Small intestine (tissue), 7 donors: ENCODE data around the gene LIG1. TPM values are rescaled to one million over a fixed set of nuclear protein-coding genes. Genes with fewer than 3 reads are reported as not detected.
A peak's percentile ranks its signal among the peaks of the same experiment; 100 is the strongest.

ENCODE experiments used
- DNase-seq, 2 donors: peaks; one replicate each; pipeline versions ENCODE4 v3.0.0 to v3.0.0-alpha.2; 2013
- FAIRE-seq: peaks from 2 replicates; lab custom pipeline; 2012; peaks lifted over from hg19 to GRCh38; lab: Jason Lieb, UNC
- H3K27ac ChIP-seq, 3 donors: one replicate each; pipeline ENCODE4 v1.5.1; 2013; ENCODE audit warnings: low read length in 2 of 3, mild to moderate bottlenecking in 2 of 3, control low read depth in 1 of 3, inconsistent platforms in 1 of 3, low read depth in 1 of 3, moderate library complexity in 1 of 3
- H3K27me3 ChIP-seq, 3 donors: one replicate each; pipeline ENCODE4 v1.6.1; 2013; ENCODE audit warnings: low read length in 3 of 3, inconsistent platforms in 1 of 3; ENCODE audit not compliant: control insufficient read depth in 3 of 3, insufficient read depth in 3 of 3
- H3K36me3 ChIP-seq, 3 donors: one replicate each; pipeline ENCODE4 v1.6.1; 2013; ENCODE audit warnings: low read length in 3 of 3, inconsistent platforms in 1 of 3, low read depth in 1 of 3, mild to moderate bottlenecking in 1 of 3, moderate library complexity in 1 of 3; ENCODE audit not compliant: control insufficient read depth in 3 of 3, insufficient read depth in 2 of 3
- H3K4me1 ChIP-seq, 3 donors: one replicate each; pipeline ENCODE4 v1.6.1; 2013; ENCODE audit warnings: low read length in 2 of 3, inconsistent platforms in 1 of 3, low read depth in 1 of 3, mild to moderate bottlenecking in 1 of 3, moderate library complexity in 1 of 3; ENCODE audit not compliant: control insufficient read depth in 3 of 3, insufficient read depth in 2 of 3
- H3K4me3 ChIP-seq, 3 donors: one replicate each; pipeline ENCODE4 v1.5.1; 2013; ENCODE audit warnings: low read length in 3 of 3, control low read depth in 1 of 3, inconsistent platforms in 1 of 3, low read depth in 1 of 3, mild to moderate bottlenecking in 1 of 3, moderate library complexity in 1 of 3
- H3K9me3 ChIP-seq, 2 donors: one replicate each; pipeline ENCODE4 v1.6.1; 2013; ENCODE audit warnings: low read depth in 1 of 2, low read length in 1 of 2; ENCODE audit not compliant: control insufficient read depth in 2 of 2, insufficient read depth in 1 of 2
- WGBS, 3 donors: extraction: QIAGEN DNeasy Blood & Tissue Kit; methylation state at CpG; one replicate each; pipeline ENCODE4 v1.1.7; 2013; 5-methylcytosine and 5-hydroxymethylcytosine counted together
- polyA plus RNA-seq, 4 donors: library from polyadenylated mRNA; stranded (reverse) in 3 of 4; unstranded in 1 of 4; fragments of 200-250 nt in 3 of 4; fragments of 120-200 nt in 1 of 4; gene quantifications; one replicate each; pipeline versions ENCODE4 v1.2.1 to v1.2.3, GENCODE V29; 2013
- donor health status: healthy with polysubstance abuse.
- donor health status: control.
- donor health status: control.
- donor health status: Bipolar disorder and iron deficiency.
- donor health status: healthy.

Gene LIG1
- polyA plus RNA-seq, 4 donors = 27.3 to 44.3 (median 33.3) TPM

DNA sequence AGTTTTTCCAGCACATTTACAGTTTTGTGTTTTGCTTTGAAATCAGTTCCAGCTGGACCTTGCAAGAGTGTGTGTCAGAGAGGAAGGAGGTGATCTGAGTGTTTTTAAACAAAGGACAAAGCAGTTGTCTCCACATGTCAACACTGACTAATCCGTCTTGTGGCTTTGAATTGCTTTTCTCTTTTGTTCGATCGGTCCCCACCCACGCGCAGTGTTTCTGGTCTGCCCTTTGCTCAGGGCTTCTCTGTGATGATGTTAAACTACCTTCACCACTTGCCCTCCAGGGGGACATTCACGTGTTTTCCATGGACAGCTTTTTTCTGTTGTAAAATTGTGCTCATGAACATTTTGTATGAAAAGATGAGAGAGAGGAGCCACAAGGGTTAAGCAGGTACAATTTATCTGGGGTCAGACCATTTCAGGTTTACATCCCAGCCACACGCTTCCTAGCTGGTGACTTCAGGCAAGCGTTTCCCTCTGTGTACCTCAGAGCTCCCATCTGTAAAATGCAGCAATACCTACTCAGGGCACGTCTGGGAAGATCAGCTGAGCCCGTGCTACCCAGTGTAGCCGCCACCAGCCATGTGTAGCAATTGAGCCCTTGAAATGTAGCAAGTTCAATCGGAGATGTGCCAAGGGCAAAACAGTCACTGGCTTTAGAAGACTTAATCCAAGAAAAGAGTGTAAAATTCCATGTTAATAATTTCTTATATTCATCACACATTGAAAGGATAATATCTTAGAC is 46.1 kb downstream of the LIG1 start:
- no peak for FAIRE-seq

DNA sequence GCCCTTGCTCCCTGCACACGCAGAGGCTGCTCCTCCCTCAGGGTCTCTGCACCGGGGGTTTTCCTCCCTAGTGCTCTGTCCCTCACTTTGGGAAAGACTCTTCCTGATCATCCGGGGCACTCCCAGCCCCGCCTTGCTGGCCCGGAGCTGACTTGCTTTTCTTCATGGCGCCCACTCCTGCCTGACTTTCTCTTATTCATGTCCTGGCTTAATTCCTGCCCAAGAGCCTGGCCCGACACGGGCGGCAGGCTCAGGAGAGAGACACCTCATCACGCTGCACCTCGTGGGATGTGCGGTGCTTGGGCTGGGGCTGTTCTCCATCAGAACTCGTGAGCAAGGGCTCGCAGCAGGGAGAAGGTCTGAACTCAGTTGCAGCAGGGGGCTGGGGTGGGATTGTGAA is 47.7 kb downstream of the LIG1 start:
- Histone ChIP-seq H3K27ac (no peak overlapping the region), H3K4me1 (no peaks in the 10 kb centered on the region), H3K9me3 (peaks cover 0 to 6% of the 10 kb centered on the region in 2 donors), H3K4me3 (no peak overlapping the region), H3K36me3 (peaks cover 0 to 62% (median 0%) of the 10 kb centered on the region in 3 donors), H3K27me3 (no peaks in the 10 kb centered on the region)
- FAIRE-seq = no peak
- DNase-seq = no peak
- 77 to 94% (median 90%) methylated on average over 14 of the region's 14 CpGs for WGBS, 3 donors

More for the DNA sequence above, 46.1 kb downstream of the LIG1 start:
- 43 to 62% (median 53%) methylated on average over 12 of the region's 12 CpGs for WGBS, 3 donors
- H3K27me3 ChIP-seq = no peaks in the 10 kb centered on the region
- no peaks in the 10 kb centered on the region for H3K4me1 ChIP-seq
- peaks cover 0 to 6% of the 10 kb centered on the region in 2 donors for H3K9me3 ChIP-seq
- H3K27ac ChIP-seq = no peak overlapping the region
- no peak overlapping the region for H3K4me3 ChIP-seq
- DNase-seq = peak; percentile 18 to 45
- H3K36me3 ChIP-seq = peaks cover 0 to 61% (median 0%) of the 10 kb centered on the region in 3 donors

DNA sequence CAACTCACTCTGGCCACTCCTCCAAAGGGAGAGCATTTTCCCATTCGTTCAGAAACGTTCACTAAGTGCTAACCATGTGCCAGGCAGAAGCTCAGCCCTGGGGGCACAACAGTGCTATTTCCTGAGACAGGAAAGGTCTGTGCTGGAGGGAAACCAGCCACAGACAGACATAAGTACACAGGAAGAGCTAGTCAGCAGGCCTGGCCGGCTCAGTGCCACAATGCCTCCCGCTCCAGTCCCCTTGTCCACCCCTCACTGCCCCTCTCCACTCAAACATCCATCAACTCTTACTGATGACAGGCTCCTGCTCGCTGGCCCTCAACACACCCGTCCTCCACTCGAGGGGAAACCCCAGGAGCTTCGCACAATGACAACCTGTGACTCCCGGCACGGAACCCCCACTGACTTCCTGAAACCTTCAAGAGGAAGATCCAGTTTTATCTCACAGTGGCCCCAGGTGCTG is 48.2 kb downstream of the LIG1 start:
- H3K36me3 ChIP-seq = peaks cover 0 to 61% (median 0%) of the 10 kb centered on the region in 3 donors
- peaks cover 0 to 6% of the 10 kb centered on the region in 2 donors for H3K9me3 ChIP-seq
- H3K27ac ChIP-seq = no peak overlapping the region
- WGBS, 3 donors = 68 to 87% (median 82%) methylated on average over 10 of the region's 10 CpGs
- no peaks in the 10 kb centered on the region for H3K27me3 ChIP-seq
- FAIRE-seq (no peak), DNase-seq (no peak)
- H3K4me3 ChIP-seq = no peak overlapping the region
- H3K4me1 ChIP-seq = no peaks in the 10 kb centered on the region

DNA sequence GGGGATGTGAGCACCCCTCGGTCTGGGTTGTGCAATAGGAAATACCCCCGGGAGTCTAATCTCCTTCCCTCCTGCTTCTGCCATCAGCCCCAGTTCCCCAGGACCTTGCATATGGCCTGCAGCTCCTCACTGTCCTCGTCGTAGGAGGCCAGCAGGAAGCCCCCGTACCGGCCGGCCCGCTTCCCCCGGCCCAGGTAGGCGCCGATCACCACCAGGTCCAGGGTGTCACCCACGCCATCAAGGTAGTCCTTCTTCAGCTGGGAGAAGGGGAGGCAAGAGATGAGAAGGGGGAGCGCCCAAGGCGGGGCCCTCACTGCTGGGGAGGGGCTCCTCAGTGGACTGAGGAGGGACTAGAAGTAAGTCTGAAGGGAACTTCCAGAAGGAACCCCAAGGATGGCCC is 49.1 kb downstream of the LIG1 start:
- 95 to 98% (median 96%) methylated on average over 14 of the region's 14 CpGs for WGBS, 3 donors
- H3K4me3 ChIP-seq = no peak overlapping the region
- peaks cover 0 to 65% (median 0%) of the 10 kb centered on the region in 3 donors for H3K36me3 ChIP-seq
- H3K27ac ChIP-seq = no peak overlapping the region
- peaks cover 0 to 6% of the 10 kb centered on the region in 2 donors for H3K9me3 ChIP-seq
- DNase-seq (no peak), FAIRE-seq (no peak)
- no peaks in the 10 kb centered on the region for H3K4me1 ChIP-seq
- no peaks in the 10 kb centered on the region for H3K27me3 ChIP-seq

DNA sequence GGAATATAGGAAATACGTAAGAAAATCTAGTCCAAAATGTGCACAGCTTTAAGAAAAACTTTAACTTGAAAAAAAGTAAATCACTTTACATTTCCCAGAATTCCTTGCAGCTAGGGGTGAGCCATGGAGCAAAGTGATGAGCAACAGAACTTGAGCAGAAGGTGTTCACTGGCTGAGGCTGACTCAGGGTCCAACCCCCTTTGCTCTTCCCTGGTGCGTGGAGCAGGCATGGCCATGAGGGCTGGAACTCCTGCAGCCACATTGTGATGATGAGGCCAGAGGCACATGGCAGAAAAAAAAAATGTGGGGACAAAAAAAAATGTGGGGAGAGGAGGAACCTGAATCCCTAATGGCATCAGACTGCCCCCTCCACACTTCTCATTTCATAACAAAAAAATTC is 49.6 kb downstream of the LIG1 start:
- FAIRE-seq (no peak), DNase-seq (no peak)
- Histone ChIP-seq H3K27ac (no peak overlapping the region), H3K4me3 (no peak overlapping the region), H3K36me3 (peaks cover 0 to 70% (median 0%) of the 10 kb centered on the region in 3 donors), H3K27me3 (no peaks in the 10 kb centered on the region), H3K9me3 (peaks cover 0 to 6% of the 10 kb centered on the region in 2 donors), H3K4me1 (no peaks in the 10 kb centered on the region)
- 96 to 100% (median 98%) methylated on average over 2 of the region's 2 CpGs for WGBS, 3 donors

DNA sequence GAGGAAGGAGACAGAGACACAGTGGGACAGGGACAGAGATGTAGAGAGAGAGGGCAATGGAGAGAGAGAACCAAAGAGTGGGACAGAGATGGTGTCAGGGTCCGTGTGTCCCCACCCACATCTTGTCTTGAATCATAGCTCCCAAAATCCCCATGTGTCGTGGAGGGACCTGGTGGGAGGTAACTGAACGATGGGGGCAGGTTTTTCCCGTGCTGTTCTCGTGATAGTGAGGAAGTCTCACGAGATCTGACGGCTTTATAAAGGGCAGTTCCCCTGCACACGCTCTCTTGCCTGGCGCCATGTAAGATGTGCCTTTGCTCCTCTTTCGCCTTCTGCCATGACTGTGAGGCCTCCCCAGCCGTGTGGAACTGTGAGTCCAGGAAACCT is 52.0 kb downstream of the LIG1 start:
- no peak for FAIRE-seq

DNA sequence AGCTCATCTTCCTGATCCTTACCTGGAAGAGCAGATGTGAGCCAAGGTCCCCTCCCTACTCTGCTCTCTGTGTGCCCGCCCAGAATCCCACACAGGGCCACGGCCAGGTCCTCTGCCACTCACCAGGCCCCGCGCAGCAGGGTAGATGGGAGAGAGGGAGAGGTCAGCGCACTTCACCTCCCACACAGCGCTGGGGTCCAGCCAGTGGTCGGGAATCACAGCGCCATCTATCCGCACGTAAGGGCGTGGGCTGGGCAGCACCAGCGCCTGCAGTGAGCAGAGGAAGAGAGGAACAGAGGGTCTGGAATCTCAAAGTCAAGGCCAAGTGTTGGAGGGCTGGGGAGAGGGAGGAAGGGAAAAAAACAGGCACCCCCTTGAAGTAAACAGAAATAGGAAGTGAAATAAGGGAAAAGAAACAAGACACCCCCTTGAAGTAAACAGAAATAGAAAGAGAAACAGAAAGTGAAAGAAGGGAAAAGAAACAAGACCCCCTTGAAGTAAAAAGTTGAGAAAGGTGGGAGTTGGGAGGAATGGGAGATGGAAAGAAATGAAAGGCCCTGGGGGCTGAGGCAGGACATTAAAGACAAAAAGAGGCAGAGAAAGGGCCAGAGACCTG is 52.5 kb downstream of the LIG1 start:
- no peak for FAIRE-seq
- no peak for DNase-seq

More for the DNA sequence above, 52.0 kb downstream of the LIG1 start:
- Histone ChIP-seq H3K9me3 (peaks cover 0 to 6% of the 10 kb centered on the region in 2 donors), H3K27me3 (no peaks in the 10 kb centered on the region), H3K36me3 (peaks cover 0 to 71% (median 0%) of the 10 kb centered on the region in 3 donors), H3K4me1 (no peaks in the 10 kb centered on the region), H3K27ac (peak overlapping the region in 1 of 3 donors; percentile 50), H3K4me3 (no peak overlapping the region)
- DNase-seq = no peak
- 81 to 92% (median 85%) methylated on average over 11 of the region's 11 CpGs for WGBS, 3 donors

DNA sequence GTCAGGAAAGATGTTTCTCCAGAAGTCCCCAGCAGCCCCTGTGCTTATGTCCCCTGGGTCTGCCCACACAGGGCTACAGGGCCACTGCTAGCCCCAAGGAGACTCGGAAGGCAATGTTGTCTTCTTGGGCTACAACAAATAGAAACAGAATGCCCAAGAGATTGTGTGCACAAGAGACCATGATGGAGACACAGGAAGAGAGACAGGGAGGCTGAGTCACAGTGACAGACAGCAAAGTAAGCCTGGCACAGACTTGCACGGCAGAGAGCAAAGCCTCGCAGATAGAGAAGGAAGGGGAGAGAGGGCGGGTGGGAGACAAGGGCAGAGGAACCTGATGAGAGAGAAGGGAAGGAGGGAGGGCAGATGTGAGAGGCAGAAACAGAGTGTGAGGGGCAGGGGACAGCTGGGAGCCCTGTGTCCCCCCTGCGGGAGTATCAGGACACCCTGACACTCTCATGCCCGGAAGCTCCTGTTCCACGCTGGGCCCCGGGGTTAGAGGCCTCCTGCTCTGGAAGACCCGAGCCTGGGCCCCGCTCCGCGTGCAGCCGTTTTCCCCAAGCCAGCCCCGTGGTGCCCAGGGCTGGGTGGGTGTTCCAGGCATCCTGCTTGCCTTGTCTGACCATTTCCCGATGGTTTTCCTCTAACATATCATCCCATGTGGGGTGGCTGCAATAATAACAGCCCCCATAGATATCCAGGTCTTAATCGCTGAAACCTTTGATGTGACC is 56.8 kb downstream of the LIG1 start:
- H3K4me3 ChIP-seq = no peak overlapping the region
- peaks cover 0 to 34% (median 0%) of the 10 kb centered on the region in 3 donors for H3K36me3 ChIP-seq
- 81 to 86% (median 82%) methylated on average over 13 to 16 of the region's 16 CpGs for WGBS, 3 donors
- DNase-seq (no peak), FAIRE-seq (no peak)
- H3K27me3 ChIP-seq = no peaks in the 10 kb centered on the region
- no peaks in the 10 kb centered on the region for H3K9me3 ChIP-seq
- H3K27ac ChIP-seq = no peak overlapping the region
- peaks cover 0 to 3% (median 3%) of the 10 kb centered on the region in 3 donors for H3K4me1 ChIP-seq

More for the DNA sequence above, 52.5 kb downstream of the LIG1 start:
- WGBS, 3 donors = 77 to 93% (median 87%) methylated on average over 12 of the region's 12 CpGs
- H3K36me3 ChIP-seq = peaks cover 0 to 66% (median 0%) of the 10 kb centered on the region in 3 donors
- no peaks in the 10 kb centered on the region for H3K27me3 ChIP-seq
- H3K27ac ChIP-seq = peak overlapping the region in 1 of 3 donors; percentile 50
- no peak overlapping the region for H3K4me3 ChIP-seq
- H3K4me1 ChIP-seq = no peaks in the 10 kb centered on the region
- H3K9me3 ChIP-seq = peaks cover 0 to 6% of the 10 kb centered on the region in 2 donors
